HepG2 (cell line): ENCODE data around the gene SNX21. TPM values are rescaled to one million over a fixed set of nuclear protein-coding genes. Genes with fewer than 3 reads are reported as not detected.
A peak's percentile ranks its signal among the peaks of the same experiment; 100 is the strongest.

Experiments
- BHLHE40 ChIP-seq: IDR thresholded peaks from 2 replicates; pipeline ENCODE4 v1.6.1; 2011; ENCODE audit warnings: low read length, improper control_type of control experiment
- CBX1 ChIP-seq: IDR thresholded peaks from one replicate; pipeline ENCODE4 v1.6.1; 2016; ENCODE audit warnings: antibody characterized with exemption, low read depth
- CBX5 ChIP-seq: sonication (generic); formaldehyde crosslinking; IDR thresholded peaks from 2 replicates; pipeline ENCODE4 v1.4.0; 2020; ENCODE audit warnings: missing genetic modification reagents, borderline replicate concordance
- CHD2 ChIP-seq: IDR thresholded peaks from 2 replicates; pipeline ENCODE4 v1.6.1; 2011; ENCODE audit warnings: low read depth, low read length, improper control_type of control experiment
- GTF2F1 ChIP-seq: fragments of 150-350 bp; IDR thresholded peaks from 2 replicates; pipeline ENCODE4 v1.6.1; 2014; ENCODE audit warnings: low read length
- HMG20A ChIP-seq: IDR thresholded peaks from 2 replicates; pipeline ENCODE4 v1.6.1; 2016; ENCODE audit warnings: borderline replicate concordance
- KLF15 ChIP-seq: sonication (generic); formaldehyde crosslinking; IDR thresholded peaks from 2 replicates; pipeline ENCODE4 v1.8.1; 2023; ENCODE audit warnings: borderline replicate concordance, mild to moderate bottlenecking, inconsistent platforms, missing genetic modification reagents, mixed read lengths
- PPARG ChIP-seq: conservative IDR thresholded peaks from 2 replicates; pipeline ENCODE4 v1.6.1; 2016; ENCODE audit warnings: missing biosample characterization, missing genetic modification reagents
- SAP130 ChIP-seq: IDR thresholded peaks from 2 replicates; pipeline ENCODE4 v1.6.1; 2016; ENCODE audit warnings: low read depth
- ZNF235 ChIP-seq: sonication (generic); formaldehyde crosslinking; IDR thresholded peaks from 2 replicates; pipeline ENCODE4 v1.8.1; 2023; ENCODE audit warnings: mild to moderate bottlenecking, missing genetic modification reagents, borderline replicate concordance
- ZNF333 ChIP-seq: sonication (generic); formaldehyde crosslinking; IDR thresholded peaks from 2 replicates; pipeline ENCODE4 v1.4.0; 2020; ENCODE audit warnings: mild to moderate bottlenecking, missing genetic modification reagents, borderline replicate concordance
- polyA plus RNA-seq, 8 experiments: library from polyadenylated mRNA; depleted of rRNA in 3 of 8; stranded (reverse) in 7 of 8; unstranded in 1 of 8; fragments of >200 nt; fragmentation: Illumina TruSeq in 4 of 8; extraction: Trizol in 4 of 8; gene quantifications; 2 replicates each; pipeline versions ENCODE4 v1.2.1 to v1.2.3, GENCODE V29; 2011 to 2016; ENCODE audit warnings: low read depth in 4 of 8, missing spikeins in 1 of 8, mixed read lengths in 1 of 8; ENCODE audit not compliant: insufficient read depth in 1 of 8
- total RNA-seq, 5 experiments: library from RNA; depleted of rRNA; stranded (reverse); fragments of >200 nt; fragmentation: Illumina TruSeq; extraction: Trizol; gene quantifications; 2 replicates each; pipeline ENCODE4 v1.2.3, GENCODE V29; 2016; ENCODE audit warnings: low read depth in 1 of 5
- TF ChIP-seq, protein P1 (sequence below): sonication (generic); formaldehyde crosslinking; IDR thresholded peaks from 2 replicates; pipeline ENCODE4 v1.4.0; 2020; ENCODE audit warnings: missing genetic modification reagents
- TF ChIP-seq, protein P2 (sequence below): IDR thresholded peaks from 2 replicates; pipeline ENCODE4 v1.6.1; 2018; ENCODE audit warnings: missing genetic modification reagents
- TF ChIP-seq, protein P3 (sequence below): sonication (generic); formaldehyde crosslinking; IDR thresholded peaks from 2 replicates; pipeline ENCODE4 v1.4.0; 2020; ENCODE audit warnings: mild to moderate bottlenecking, missing genetic modification reagents
- TF ChIP-seq, protein P4 (sequence below): sonication (generic); formaldehyde crosslinking; IDR thresholded peaks from 2 replicates; pipeline ENCODE4 v1.5.1; 2020; ENCODE audit warnings: missing genetic modification reagents, mild to moderate bottlenecking, borderline replicate concordance
- TF ChIP-seq, protein P5 (sequence below): sonication (generic); formaldehyde crosslinking; IDR thresholded peaks from 2 replicates; pipeline ENCODE4 v1.9.0; 2021; ENCODE audit warnings: missing genetic modification reagents, mild to moderate bottlenecking, borderline replicate concordance

Gene SNX21
- total and polyA plus RNA-seq, 2 of the 13 experiments (the other 11 are each of a cell fraction or from before 2014, with no cell fraction given), result 7.7 to 12.8 TPM

DNA sequence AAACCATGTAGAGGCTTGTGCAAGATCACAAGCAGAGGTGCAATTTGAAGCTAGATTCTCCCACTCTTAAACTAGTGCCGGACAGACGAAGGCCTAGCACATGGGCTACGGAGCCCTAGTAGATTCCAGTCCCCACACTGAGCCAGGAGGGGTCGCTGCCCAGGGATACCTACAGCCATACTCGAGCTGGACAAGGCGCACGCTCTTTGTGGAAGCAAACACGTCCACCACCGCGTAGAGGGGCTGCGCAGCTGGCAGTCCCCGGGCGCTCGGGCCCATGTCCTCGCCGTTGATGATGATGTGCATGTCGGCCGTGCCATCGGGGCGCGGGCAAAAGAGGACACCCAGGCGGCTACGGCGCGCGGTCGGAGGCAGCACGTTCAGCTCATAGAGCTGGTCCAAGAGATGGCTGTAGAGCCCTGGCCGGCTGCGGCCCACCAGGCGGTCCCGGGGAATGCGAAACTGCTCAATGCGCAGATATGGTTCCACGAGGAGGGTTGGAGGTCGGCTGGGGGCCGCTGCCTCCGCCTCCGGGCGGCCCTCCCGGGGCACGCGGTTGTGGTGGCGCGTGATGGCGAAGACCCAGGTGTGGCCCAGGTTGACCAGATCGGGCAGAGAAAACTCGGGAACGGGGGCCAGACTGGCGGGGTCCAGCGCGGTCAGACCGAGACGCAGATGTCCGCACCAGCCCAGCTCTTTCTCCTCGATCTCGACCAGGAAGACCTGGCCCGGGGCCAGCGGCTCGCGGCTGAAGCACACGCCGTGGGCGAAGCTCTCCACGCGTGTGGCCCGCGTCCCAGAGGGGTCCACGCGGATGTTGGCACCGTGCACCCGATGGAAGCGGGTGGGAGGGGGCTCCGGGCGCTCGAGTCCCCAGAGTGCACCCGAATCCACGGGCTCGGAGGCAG is 56.7 kb downstream of the SNX21 start (continued):
- TF ChIP-seq, protein P1, sequence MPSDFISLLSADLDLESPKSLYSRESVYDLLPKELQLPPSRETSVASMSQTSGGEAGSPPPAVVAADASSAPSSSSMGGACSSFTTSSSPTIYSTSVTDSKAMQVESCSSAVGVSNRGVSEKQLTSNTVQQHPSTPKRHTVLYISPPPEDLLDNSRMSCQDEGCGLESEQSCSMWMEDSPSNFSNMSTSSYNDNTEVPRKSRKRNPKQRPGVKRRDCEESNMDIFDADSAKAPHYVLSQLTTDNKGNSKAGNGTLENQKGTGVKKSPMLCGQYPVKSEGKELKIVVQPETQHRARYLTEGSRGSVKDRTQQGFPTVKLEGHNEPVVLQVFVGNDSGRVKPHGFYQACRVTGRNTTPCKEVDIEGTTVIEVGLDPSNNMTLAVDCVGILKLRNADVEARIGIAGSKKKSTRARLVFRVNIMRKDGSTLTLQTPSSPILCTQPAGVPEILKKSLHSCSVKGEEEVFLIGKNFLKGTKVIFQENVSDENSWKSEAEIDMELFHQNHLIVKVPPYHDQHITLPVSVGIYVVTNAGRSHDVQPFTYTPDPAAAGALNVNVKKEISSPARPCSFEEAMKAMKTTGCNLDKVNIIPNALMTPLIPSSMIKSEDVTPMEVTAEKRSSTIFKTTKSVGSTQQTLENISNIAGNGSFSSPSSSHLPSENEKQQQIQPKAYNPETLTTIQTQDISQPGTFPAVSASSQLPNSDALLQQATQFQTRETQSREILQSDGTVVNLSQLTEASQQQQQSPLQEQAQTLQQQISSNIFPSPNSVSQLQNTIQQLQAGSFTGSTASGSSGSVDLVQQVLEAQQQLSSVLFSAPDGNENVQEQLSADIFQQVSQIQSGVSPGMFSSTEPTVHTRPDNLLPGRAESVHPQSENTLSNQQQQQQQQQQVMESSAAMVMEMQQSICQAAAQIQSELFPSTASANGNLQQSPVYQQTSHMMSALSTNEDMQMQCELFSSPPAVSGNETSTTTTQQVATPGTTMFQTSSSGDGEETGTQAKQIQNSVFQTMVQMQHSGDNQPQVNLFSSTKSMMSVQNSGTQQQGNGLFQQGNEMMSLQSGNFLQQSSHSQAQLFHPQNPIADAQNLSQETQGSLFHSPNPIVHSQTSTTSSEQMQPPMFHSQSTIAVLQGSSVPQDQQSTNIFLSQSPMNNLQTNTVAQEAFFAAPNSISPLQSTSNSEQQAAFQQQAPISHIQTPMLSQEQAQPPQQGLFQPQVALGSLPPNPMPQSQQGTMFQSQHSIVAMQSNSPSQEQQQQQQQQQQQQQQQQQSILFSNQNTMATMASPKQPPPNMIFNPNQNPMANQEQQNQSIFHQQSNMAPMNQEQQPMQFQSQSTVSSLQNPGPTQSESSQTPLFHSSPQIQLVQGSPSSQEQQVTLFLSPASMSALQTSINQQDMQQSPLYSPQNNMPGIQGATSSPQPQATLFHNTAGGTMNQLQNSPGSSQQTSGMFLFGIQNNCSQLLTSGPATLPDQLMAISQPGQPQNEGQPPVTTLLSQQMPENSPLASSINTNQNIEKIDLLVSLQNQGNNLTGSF (CRISPR knock-in tag), result no peak
- TF ChIP-seq CBX5 (CRISPR knock-in tag) (peak; percentile 96), KLF15 (CRISPR knock-in tag) (peak; percentile 64; the same call in 1 of the 2 replicates), CBX1 (peak; percentile 38), HMG20A (CRISPR knock-in tag) (peak; percentile 16; the same call in 1 of the 2 replicates), ZNF235 (CRISPR knock-in tag) (no peak; the same call in 1 of the 2 replicates), BHLHE40 (peak; percentile 65), SAP130 (CRISPR knock-in tag) (peak; percentile 95), PPARG (CRISPR knock-in tag) (no peak), GTF2F1 (no peak), CHD2 (peak; percentile 58), ZNF333 (CRISPR knock-in tag) (no peak; the same call in none of the 2 replicates)
- TF ChIP-seq, protein P2, sequence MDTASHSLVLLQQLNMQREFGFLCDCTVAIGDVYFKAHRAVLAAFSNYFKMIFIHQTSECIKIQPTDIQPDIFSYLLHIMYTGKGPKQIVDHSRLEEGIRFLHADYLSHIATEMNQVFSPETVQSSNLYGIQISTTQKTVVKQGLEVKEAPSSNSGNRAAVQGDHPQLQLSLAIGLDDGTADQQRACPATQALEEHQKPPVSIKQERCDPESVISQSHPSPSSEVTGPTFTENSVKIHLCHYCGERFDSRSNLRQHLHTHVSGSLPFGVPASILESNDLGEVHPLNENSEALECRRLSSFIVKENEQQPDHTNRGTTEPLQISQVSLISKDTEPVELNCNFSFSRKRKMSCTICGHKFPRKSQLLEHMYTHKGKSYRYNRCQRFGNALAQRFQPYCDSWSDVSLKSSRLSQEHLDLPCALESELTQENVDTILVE (CRISPR knock-in tag), result peak; percentile 87
- TF ChIP-seq, protein P3, sequence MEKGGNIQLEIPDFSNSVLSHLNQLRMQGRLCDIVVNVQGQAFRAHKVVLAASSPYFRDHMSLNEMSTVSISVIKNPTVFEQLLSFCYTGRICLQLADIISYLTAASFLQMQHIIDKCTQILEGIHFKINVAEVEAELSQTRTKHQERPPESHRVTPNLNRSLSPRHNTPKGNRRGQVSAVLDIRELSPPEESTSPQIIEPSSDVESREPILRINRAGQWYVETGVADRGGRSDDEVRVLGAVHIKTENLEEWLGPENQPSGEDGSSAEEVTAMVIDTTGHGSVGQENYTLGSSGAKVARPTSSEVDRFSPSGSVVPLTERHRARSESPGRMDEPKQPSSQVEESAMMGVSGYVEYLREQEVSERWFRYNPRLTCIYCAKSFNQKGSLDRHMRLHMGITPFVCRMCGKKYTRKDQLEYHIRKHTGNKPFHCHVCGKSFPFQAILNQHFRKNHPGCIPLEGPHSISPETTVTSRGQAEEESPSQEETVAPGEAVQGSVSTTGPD (CRISPR knock-in tag), result peak; percentile 67; the same call in 1 of the 2 replicates
- TF ChIP-seq, protein P4, sequence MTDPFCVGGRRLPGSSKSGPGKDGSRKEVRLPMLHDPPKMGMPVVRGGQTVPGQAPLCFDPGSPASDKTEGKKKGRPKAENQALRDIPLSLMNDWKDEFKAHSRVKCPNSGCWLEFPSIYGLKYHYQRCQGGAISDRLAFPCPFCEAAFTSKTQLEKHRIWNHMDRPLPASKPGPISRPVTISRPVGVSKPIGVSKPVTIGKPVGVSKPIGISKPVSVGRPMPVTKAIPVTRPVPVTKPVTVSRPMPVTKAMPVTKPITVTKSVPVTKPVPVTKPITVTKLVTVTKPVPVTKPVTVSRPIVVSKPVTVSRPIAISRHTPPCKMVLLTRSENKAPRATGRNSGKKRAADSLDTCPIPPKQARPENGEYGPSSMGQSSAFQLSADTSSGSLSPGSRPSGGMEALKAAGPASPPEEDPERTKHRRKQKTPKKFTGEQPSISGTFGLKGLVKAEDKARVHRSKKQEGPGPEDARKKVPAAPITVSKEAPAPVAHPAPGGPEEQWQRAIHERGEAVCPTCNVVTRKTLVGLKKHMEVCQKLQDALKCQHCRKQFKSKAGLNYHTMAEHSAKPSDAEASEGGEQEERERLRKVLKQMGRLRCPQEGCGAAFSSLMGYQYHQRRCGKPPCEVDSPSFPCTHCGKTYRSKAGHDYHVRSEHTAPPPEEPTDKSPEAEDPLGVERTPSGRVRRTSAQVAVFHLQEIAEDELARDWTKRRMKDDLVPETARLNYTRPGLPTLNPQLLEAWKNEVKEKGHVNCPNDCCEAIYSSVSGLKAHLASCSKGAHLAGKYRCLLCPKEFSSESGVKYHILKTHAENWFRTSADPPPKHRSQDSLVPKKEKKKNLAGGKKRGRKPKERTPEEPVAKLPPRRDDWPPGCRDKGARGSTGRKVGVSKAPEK (CRISPR knock-in tag), result no peak
- TF ChIP-seq, protein P5, sequence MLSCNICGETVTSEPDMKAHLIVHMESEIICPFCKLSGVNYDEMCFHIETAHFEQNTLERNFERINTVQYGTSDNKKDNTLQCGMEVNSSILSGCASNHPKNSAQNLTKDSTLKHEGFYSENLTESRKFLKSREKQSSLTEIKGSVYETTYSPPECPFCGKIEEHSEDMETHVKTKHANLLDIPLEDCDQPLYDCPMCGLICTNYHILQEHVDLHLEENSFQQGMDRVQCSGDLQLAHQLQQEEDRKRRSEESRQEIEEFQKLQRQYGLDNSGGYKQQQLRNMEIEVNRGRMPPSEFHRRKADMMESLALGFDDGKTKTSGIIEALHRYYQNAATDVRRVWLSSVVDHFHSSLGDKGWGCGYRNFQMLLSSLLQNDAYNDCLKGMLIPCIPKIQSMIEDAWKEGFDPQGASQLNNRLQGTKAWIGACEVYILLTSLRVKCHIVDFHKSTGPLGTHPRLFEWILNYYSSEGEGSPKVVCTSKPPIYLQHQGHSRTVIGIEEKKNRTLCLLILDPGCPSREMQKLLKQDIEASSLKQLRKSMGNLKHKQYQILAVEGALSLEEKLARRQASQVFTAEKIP (CRISPR knock-in tag), result no peak
